HG03108 (cell line): ENCODE results near the gene HRCT1.
"Not testable (repeated sequence)": the region's sequence is repeated elsewhere in the genome, so short reads cannot be mapped to it uniquely, and the experiment has no call there.

ENCODE experiments used
- ATAC-seq: cut with Tn5 transposase; IDR thresholded peaks from one replicate; pipeline ENCODE4 v1.9.1; 2021; ENCODE audit warnings: moderate library complexity; ENCODE audit not compliant: unreplicated experiment

HRCT1 gene

DNA sequence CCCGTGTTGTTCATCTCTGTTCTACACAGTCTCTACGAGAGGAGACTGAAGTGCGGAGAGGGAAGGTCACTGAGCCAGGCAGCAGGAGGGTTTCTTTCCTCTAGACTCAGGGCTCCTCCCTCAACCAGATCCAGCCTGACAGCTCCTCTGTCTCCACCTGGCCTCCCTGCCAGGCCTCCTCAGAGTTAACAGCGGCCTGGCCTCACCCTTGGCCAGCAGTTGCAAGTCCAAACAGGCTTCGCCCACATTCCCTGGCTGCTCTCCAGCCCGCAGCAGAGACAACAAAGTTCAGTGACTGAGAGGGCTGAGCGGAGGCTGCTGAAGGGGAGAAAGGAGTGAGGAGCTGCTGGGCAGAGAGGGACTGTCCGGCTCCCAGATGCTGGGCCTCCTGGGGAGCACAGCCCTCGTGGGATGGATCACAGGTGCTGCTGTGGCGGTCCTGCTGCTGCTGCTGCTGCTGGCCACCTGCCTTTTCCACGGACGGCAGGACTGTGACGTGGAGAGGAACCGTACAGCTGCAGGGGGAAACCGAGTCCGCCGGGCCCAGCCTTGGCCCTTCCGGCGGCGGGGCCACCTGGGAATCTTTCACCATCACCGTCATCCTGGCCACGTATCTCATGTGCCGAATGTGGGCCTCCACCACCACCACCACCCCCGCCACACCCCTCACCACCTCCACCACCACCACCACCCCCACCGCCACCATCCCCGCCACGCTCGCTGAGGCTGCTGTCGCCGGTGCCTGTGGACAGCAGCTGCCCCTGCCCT is at the start of gene HRCT1:
Gene HRCT1 (plus strand): TSS at position 291 of the 768 bp plus-strand sequence. CDS start 86 bp downstream, at position 377.
- no peak for ATAC-seq

DNA sequence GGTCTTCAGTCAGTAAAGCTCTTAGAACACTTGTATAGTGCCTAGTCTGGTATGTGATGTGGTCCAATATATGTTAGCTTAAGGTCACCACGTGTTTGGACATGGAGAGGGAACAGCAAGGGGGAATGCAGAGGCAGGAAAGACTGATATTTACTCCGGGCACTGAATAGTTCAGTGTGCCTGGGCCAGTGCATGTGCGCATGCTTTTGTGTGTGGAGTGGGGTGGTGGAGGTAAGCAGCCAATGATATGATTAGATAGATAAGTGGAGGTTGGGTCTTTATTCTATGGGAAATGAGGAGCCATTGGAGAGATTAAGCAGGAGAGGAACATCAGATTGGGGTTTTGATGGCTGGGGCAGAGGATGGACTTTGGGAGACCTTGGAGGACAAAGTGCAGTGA is 49.8 kb upstream of the HRCT1 start:
- no peak for ATAC-seq

DNA sequence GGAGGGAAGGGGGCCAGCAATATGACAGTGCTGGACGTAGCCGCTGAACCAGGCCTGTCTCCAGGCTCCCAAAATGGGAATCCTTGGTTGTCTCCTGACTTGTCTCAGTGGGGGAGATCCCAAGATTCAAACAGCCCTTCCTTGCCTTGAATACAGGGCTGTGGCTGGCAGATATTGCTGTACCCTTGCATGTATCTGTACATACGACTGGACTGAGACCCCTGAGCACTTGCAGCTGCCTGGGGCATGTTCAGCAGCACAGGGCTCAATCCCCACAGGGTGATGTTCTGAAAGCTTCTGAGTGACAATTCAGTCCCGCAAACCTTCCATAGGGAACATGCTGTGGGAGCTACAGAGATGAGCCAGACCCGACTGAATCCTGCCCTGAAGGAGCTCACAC is 49.1 kb upstream of the HRCT1 start:
- no peak for ATAC-seq

DNA sequence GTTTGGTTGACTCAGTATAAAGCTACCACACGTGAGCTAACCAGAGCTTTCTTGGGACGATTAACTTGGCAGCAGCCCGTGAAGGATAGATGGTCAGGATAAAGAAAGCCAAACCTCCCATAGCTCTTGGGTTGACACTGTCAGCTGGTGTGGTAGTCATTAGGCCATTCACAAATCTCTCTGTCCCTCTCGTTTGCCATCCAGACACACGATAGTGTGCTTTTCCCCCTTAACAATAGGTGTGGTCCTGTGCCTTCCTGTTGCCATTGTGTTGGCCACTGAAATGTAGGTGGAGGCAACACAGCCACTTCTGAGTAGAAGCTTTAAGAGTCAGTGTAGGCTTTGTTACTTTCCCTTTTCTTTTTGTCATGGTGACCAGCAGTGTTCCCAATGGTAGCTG is 47.5 kb upstream of the HRCT1 start:
- ATAC-seq = no peak

DNA sequence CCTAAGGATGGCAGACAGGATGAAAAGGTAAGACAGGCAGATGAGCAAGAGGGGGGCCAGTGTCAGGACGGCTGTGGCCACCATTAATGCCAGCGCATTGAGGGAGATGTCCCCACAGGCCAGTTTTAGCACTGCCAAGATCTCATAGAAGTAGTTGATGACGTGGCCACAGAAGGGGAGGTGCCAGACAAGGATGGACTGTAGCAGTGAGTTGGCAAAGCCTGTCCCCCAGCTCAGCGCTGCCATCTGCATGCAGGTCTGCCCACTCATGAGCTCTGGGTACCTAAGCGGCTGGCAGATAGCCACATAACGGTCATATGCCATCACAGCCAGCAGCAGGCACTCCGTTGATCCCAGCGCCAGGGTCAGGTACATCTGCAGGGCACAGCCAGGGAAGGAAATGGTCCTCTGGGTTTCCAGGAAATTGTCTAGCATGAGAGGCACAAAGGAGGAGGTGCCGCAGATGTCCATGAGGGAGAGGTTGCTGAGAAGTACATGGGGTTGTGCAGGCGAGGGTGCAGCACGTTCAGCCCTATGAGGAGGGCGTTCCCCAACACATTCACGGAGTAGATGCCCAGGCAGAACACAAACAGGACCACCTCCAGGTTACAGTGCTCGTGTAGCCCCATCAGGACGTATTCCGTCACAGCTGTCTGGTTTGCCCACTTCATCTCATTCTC is 46.6 kb upstream of the HRCT1 start:
- ATAC-seq = no peak

DNA sequence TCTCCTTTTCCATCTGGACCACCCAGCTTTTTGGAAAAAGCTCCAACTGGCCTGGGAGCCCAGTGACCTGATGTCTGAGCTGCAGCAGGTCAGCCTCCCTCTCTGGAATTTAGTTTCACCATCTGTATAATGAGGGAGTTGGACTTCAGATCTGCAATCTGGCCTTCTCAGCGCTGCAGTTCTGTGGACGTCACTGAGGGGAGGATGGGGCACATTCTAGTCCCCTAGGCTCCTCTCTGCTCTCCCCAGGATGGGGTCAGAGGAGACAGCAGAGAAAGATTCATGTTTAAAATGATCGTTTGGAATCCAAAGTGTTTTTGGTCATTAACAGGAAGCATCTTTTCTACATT is 46.0 kb upstream of the HRCT1 start:
- no peak for ATAC-seq

DNA sequence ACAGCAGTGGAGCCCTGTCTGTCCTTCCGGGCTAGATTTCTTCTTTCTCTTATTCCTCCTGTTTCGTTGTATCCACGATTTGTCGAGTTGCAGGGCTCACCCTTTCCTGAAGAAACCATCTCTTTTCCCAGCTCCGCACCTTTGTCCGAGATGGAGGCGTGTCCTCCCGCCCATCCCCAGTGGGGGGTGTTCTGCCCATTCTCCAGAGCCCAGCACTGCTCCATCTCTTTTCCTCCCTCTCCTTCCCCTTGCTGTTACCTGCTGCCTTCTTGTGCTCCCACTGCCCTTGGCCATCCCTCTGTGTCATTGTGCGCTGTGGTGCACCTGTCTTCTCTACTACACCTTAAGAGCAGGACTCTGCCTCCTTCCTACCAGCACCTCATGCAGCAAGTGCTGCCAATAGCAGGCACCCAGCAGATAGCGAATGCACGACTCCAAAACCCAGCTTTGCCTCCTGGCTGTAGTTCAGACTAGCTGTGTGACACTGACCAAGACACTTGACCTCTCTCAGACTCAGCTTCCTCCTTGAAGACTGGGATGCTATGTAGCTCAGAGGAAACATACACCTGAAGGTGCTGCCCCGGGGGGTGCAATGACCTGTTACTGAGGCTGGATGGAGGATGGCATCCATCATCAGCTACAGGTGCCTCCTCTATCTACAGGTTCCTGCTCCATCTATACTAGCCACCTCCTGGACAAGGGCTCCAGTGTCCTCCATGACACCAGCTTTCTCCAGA is 44.7 kb upstream of the HRCT1 start:
- no peak for ATAC-seq

DNA sequence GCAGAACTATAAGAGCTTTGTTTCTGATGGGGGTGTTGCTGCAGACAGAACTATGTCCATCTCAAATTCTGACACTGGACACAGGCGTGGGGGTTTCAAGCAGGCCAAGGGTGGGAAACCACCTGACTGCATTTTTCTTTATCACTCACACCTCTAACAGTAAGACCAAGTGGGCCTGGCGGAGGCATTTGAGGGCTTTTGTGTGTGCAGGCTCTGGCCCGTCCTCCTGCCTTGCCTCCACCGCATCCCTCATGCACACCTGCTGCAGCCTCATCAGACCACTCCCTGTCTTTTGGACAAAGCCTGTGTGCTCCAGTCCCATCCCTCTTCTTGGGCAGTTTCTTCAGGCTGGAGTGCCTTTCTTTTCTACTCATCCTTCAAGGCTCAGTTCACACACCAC is 43.7 kb upstream of the HRCT1 start:
- no peak for ATAC-seq

DNA sequence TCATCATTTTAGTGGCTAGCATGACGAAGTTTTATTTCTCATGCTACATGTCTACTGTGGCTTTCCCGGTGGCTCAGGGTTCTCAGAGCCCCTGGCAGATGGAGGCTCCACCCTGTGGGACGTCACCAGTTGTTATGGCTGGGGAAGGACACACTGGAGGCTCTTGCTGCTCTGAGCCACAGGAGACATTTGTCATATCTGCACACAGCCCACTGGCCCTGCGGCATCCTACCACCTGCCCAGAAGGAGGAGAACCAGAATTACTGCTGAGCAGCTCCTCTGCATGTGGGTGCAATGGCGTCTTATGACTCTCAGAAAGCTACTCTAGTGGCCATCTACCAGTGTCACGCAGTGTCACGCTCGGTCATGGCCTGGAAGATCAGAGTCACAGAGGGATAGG is 42.4 kb upstream of the HRCT1 start:
- no peak for ATAC-seq

DNA sequence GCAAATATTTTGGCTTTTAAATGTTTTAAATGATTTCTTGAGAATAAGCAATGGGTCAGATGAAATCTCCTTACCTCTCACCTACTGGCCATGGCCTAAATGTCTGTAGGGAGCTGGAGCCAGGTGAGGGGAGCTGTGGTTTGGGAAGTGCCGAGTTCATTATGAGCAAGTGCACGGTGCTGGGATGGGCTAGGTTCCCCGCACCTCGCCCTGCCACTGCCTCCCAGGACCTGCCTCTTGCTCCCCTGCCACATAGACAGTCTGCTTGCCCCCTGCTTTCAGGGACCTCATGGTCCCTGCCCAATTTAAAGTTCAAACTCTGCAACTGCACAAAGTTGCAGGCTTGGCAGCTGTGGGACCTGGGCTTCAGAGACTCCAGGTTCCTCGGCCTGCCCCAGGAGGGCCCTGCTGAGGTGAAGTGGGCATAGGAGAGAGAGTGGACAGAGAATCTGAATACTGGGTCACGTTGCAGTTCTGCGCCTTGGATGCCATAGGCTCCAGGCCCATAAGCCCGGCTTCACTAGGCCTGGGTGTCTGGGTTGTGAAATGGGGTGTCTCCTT is 41.2 kb upstream of the HRCT1 start:
- ATAC-seq = no peak

DNA sequence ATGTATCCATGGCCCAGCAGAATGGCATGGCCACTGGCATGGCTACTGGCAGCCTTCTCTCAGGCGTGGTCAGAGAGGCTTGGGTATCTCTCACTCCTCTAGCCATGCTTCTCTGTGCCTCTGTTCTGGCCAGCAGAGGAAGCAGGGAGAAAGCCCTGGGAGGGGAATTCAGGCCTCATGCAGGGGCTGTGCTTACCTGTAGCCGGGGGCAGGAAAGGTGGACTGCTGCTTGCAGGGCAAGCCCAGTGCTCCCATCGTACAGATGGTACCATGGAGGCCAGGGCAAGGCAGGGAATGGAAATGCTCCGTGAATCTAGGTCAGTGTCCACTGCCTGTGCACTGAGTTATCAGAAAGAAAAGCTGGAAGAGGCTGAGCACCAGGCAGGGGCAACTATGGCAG is 38.5 kb upstream of the HRCT1 start:
- ATAC-seq = no peak

DNA sequence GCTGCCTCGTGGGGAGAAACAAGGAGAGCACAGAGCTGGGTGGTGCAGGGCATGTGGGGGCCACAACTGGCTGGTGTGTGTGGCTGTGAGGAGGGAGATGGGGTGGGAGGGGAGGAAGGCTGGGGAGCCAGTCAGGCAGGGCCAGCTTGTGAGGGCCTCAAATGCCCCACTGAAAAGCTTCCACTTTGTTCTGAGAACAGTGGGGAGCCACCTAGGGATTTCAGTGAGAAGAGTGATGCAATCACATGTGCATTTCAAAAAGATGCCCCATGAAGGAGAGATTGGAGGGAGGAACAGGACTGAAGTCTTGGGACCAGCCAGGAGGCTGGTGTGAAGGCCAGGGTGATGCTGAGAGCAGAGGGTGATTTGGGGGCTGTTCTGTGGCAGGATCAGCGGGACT is 37.1 kb upstream of the HRCT1 start:
- no peak for ATAC-seq

DNA sequence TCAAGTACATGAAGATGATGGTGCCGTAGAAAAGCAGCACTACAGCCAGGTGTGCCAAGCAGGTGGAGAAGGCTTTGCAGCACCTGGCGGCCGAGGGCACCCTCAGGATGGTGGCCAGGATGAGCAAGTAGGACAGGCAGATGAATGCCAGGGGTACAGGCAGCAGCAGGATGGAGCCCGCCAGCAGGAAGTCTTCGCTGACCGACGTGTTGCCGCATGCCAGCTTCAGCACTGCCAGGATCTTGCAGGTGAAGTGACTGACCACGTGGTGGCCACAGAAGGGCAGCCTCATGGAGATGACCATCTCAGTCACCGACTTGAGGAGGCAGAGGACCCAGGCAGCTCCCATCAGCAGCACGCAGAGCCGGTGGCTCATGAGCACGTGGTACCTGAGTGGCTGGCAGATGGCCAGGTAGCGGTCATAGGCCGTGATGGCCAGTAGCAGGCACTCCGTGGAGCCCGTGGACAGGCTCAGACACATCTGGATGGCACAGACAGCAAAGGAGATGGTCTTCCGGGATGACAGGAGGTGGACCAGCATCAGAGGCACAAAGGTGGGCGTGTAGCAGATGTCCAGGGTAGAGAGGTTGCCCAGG is 36.3 kb upstream of the HRCT1 start:
- ATAC-seq = no peak

DNA sequence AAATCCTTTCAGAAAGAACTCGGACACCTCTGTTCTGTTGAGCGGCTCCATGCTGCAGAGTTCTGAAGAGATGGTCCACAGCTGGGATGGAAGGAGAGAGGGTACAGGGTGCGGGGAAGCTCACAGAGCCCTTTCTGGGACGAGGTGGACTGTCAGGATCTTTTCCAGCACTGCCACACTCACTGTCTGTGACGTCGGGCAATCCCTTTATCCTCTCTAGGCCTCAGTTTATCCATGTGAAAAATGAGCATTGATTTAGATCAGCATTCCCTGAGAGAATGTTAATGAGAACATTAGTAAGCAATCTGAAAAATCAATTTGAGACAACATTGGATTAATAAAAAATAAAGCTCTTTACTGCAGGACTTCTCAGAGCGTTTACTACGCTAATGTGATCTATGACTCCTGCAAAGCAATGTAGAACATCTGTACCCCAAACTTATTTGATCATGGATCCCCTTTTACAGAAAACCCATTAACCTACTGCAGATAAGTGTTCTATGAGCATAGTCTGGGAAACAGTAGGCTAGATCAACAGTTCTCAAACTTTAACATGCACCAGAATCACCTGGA is 35.6 kb upstream of the HRCT1 start, which contains the start of gene OR13J1:
Gene OR13J1 (minus strand): TSS at position 51 of the 573 bp plus-strand sequence. CDS start 0 bp downstream, at position 51.
- ATAC-seq = no peak

DNA sequence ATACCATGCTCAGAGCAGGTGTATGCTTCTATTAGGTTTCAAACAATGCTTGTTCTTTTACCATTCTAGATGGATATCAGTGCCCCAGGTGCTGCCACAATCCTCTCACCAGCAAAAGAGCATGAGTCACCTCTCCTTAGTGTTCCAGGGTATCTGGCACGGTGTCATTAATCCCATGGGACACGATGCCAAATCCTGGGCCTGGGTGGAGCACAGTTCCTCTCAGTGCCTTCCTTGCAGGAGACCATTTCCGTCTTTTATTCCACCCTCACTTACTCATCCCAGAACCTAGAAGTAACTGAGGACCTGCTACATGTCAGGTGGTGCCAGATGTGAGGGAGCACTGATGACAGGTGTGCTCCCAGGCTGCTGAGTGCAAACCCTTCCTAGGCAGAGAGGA is 34.5 kb upstream of the HRCT1 start:
- ATAC-seq = no peak

DNA sequence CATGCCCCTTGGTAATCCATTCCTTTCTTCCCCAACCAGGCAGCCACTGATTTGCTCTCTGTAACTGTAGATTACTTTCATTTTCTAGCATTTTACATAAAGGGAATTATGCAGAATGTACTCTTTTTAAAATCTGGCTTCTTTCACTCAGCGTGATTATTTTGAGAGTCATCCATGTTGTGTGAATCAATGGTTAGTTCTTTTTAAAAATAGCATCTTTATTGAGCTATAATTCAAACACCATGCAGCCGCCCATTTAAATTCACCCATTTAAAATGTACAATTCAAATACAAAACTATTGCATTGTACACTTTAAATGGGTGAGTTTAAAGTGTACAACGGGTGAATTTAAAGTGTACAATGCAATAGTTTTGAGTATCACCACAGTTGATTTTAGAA is 33.5 kb upstream of the HRCT1 start:
- ATAC-seq = no peak

DNA sequence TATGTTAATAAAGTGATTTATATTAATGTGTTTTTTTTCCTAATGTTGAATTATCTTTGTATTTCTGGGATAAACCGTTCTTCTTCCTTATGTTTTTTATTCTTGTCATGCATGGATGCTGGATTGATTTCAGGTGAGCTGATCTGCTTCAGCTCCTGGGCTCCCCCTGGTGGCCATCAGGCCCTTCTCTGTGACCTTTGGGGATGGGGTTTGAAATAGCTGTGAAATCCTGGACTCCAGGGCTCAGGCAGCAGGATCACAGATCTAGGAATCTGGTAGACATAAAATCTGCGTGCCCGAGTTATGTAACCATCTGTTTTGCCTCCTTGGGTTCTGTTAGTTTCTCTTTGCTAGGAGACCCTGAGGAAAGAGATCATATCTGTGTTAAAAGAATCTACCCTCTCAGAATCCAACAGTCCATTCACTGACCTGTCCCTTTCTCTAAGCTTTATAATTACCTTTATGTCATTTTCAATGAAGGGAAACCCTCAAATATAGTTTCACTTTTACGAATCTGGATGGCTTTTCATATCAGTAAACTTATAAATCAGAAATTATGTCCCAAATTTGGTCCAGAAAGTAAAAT is 23.6 kb upstream of the HRCT1 start:
- no peak for ATAC-seq

DNA sequence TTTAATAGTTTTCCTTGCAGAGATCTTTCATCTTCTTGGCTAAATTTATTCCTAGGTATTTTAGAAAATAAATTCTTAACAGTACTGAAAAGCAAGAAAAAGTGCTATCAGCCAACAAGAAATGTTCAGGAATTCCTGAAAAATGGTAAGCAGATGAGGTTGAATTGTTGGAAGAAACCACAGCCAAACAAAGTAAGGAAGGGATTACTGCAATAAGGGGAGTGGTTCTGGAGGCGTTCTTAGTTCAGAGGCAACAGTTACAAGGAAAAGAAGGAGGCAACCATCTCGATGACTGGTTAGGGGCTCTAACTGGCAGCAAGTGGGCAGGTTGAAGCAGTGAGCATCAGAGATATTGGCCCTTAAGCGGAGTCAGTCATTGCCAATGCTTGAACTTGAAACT is 23.0 kb upstream of the HRCT1 start:
- no peak for ATAC-seq

DNA sequence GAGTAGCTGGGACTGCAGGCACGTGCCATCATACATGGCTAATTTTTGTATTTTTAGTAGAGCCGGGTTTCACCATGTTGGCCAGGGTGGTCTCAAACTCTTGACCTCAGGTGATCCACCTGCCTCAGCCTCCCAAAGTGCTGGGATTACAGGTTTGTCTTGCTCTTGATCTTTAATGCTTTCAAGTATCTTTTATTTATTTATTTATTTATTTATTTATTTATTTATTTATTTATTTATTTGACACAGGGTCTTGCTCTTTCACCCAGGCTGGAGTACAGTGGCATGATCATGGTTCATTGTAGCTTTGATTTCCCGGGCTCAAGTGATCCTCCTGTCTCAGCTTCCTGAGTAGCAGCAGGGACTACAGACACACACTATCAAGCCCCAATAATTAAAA is 21.1 kb upstream of the HRCT1 start:
- not testable (repeated sequence) for ATAC-seq

DNA sequence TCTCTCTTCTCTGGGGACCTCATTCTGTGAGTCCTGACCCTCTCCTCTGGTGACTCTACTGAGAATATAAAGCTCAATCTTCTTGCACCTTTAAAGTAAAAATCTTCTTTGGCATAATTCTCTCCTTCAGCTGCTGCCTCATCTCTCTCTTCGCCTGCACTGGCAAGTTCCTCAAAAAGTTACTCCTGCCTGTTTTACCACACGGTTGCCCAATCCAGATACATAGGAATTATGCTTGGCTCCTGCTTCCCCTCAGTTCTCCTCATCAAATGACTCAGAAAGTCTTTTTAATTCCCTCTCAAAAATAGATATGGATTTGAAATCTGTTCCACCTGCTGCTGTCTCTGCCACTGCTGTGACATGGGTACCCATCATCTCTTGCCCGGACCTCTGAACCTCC is 14.4 kb upstream of the HRCT1 start:
- ATAC-seq = no peak

DNA sequence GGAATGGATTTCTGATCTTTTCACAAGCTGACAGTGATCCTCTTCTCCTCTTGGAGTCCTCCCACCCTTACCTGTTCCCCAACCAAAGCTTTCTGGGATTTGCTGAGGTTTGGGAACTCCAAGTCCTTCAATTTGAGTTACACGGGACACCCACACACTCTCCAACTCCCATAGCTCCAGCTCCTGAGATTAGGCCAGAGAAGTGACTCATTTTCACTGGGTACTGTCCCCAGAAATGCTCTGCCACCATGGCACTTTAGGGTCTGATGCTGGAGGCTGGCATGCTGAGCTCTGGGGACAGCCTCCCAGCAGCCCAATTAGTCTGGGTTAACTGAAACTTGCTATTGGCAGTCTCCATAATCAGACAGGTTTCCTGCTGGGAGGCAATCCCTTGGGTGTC is 14.0 kb upstream of the HRCT1 start:
- ATAC-seq = no peak
